HCT116 (cell line): ENCODE data around the gene TMEM47. TPM values are rescaled to one million over a fixed set of nuclear protein-coding genes. Genes with fewer than 3 reads are reported as not detected.

ENCODE experiments used
- ATAC-seq: fragments of 200-7000 bp; cut with Tn5 transposase; 2 replicates; pipeline ENCODE4 v1.9.1; 2020; ENCODE audit warnings: mild to moderate bottlenecking, moderate library complexity
- BruUV-seq: library from RNA; stranded (reverse); fragments of 400-500 nt; replicated peaks from 2 replicates; lab custom pipeline; 2021; lab: Mats Ljungman, UMichigan
- CTCF ChIA-PET: fragments of 300-600 bp; sonication (Branson Sonifier 250); formaldehyde crosslinking; loops from one replicate; lab custom pipeline; 2021; ENCODE audit warnings: antibody characterized with exemption; lab: Charles Lee
- POLR2A ChIA-PET: fragments of 300-600, 350-600 bp; sonication (Branson Sonifier 250); formaldehyde crosslinking; loops from one replicate; lab custom pipeline; 2021; ENCODE audit warnings: antibody characterized with exemption; lab: Charles Lee
- RAD21 ChIA-PET, 2 experiments: fragments of 300-600 bp; sonication (Branson Sonifier 250); formaldehyde crosslinking; loops; one replicate each; lab custom pipeline; 2023; ENCODE audit warnings: low total read pairs in 2 of 2; ENCODE audit not compliant: uncharacterized antibody in 2 of 2, unreplicated experiment in 2 of 2, low non-redundant PET in 1 of 2; lab: Charles Lee
- DNase-seq: peaks from one replicate; pipeline ENCODE4 v3.0.0-alpha.2; 2010; ENCODE audit warnings: low read depth, low spot score
- H2AFZ ChIP-seq: fragments of 200-600 bp; shearing (Covaris generic), sonication (generic); 2 replicates; pipeline ENCODE4 v1.6.1; 2017; ENCODE audit warnings: low read depth, mixed run types, mixed read lengths, antibody characterized with exemption, low read length; ENCODE audit not compliant: poor library complexity, severe bottlenecking
- H3K27ac ChIP-seq: 2 replicates; pipeline ENCODE4 v1.5.1; 2012; ENCODE audit warnings: low read depth, low read length
- H3K27me3 ChIP-seq: fragments of 200-600 bp; sonication (generic); 2 replicates; pipeline ENCODE4 v1.6.1; 2016; ENCODE audit warnings: mixed run types, low read length, mixed read lengths; ENCODE audit not compliant: insufficient read depth
- H3K36me3 ChIP-seq, 2 experiments: fragments of 200-500 bp in 1 of 2; fragments of 200-600 bp in 1 of 2; sonication (Bioruptor generic) in 1 of 2; sonication (generic) in 1 of 2; 2 replicates each; pipeline versions ENCODE4 v1.5.1 to v1.6.1; 2014 to 2016; ENCODE audit warnings: low read length in 2 of 2, inconsistent platforms in 1 of 2, mixed read lengths in 1 of 2, mixed run types in 1 of 2; ENCODE audit not compliant: insufficient read depth in 2 of 2, control insufficient read depth in 1 of 2
- H3K4me1 ChIP-seq, 2 experiments: fragments of 200-600 bp in 1 of 2; sonication (generic) in 1 of 2; 2 replicates each; pipeline versions ENCODE4 v1.5.1 to v1.6.1; 2012 to 2017; ENCODE audit warnings: low read length in 2 of 2, inconsistent platforms in 1 of 2, mild to moderate bottlenecking in 1 of 2, mixed read lengths in 1 of 2, mixed run types in 1 of 2, moderate library complexity in 1 of 2; ENCODE audit not compliant: insufficient read depth in 2 of 2, control insufficient read depth in 1 of 2
- H3K4me2 ChIP-seq: fragments of 200-600 bp; sonication (generic); 2 replicates; pipeline ENCODE4 v1.6.1; 2017; ENCODE audit warnings: mixed run types, low read length, mixed read lengths
- H3K4me3 ChIP-seq, 2 experiments: fragments of 200-600 bp in 1 of 2; sonication (generic) in 1 of 2; replicated peaks in 1 of 2; 2 replicates each; pipeline ENCODE4 v1.5.1; 2011 to 2016; ENCODE audit warnings: low read length in 2 of 2, control low read depth in 1 of 2, low read depth in 1 of 2, mild to moderate bottlenecking in 1 of 2, mixed read lengths in 1 of 2, mixed run types in 1 of 2
- H3K79me2 ChIP-seq: fragments of 200-600 bp; sonication (generic); 2 replicates; pipeline ENCODE4 v1.6.1; 2017; ENCODE audit warnings: mild to moderate bottlenecking, mixed run types, low read length, moderate library complexity, mixed read lengths; ENCODE audit not compliant: insufficient read depth
- H3K9ac ChIP-seq: fragments of 200-600 bp; sonication (generic); 2 replicates; pipeline ENCODE4 v1.6.1; 2016; ENCODE audit warnings: low read length, mixed read lengths
- H3K9me2 ChIP-seq: fragments of 200-600 bp; sonication (generic), shearing (Covaris generic); 2 replicates; pipeline ENCODE4 v1.6.1; 2017; ENCODE audit warnings: mixed run types, mild to moderate bottlenecking, moderate library complexity; ENCODE audit not compliant: insufficient read depth
- H3K9me3 ChIP-seq, 2 experiments: fragments of 200-500 bp in 1 of 2; fragments of 200-600 bp in 1 of 2; sonication (Bioruptor generic) in 1 of 2; sonication (generic) in 1 of 2; 2 replicates each; pipeline ENCODE4 v1.6.1; 2014 to 2017; ENCODE audit warnings: low read length in 2 of 2, mixed read lengths in 2 of 2, inconsistent platforms in 1 of 2, low read depth in 1 of 2, mild to moderate bottlenecking in 1 of 2, mixed run types in 1 of 2, moderate library complexity in 1 of 2; ENCODE audit not compliant: control insufficient read depth in 1 of 2, insufficient read depth in 1 of 2
- H4K20me1 ChIP-seq: fragments of 200-600 bp; sonication (generic), shearing (Covaris generic); 2 replicates; pipeline ENCODE4 v1.6.1; 2017; ENCODE audit warnings: mixed run types, mild to moderate bottlenecking, moderate library complexity; ENCODE audit not compliant: insufficient read depth
- CEBPB ChIP-seq: IDR thresholded peaks from 2 replicates; pipeline ENCODE4 v1.6.1; 2012; ENCODE audit warnings: low read depth
- CTCF ChIP-seq, 3 experiments: fragments of 200-600 bp in 1 of 3; sonication (generic) in 1 of 3; IDR thresholded peaks in 2 of 3; conservative IDR thresholded peaks in 1 of 3; 2 replicates each; pipeline ENCODE4 v1.5.1; 2012 to 2017; ENCODE audit warnings: low read depth in 2 of 3, low read length in 2 of 3, antibody characterized with exemption in 1 of 3, borderline replicate concordance in 1 of 3, control low read depth in 1 of 3, mild to moderate bottlenecking in 1 of 3, mixed read lengths in 1 of 3, mixed run types in 1 of 3, moderate library complexity in 1 of 3; ENCODE audit not compliant: insufficient read depth in 1 of 3
- POLR2A ChIP-seq: IDR thresholded peaks from 2 replicates; pipeline ENCODE4 v1.7.0; 2011; ENCODE audit warnings: borderline replicate concordance; ENCODE audit not compliant: insufficient read depth, insufficient read length; ENCODE audit errors: extremely low read depth
- SIN3A ChIP-seq: IDR thresholded peaks from 2 replicates; pipeline ENCODE4 v1.6.1; 2012; ENCODE audit warnings: low read depth
- SRF ChIP-seq: IDR thresholded peaks from 2 replicates; pipeline ENCODE4 v1.6.1; 2012; ENCODE audit warnings: low read depth
- ZBTB33 ChIP-seq: IDR thresholded peaks from 2 replicates; pipeline ENCODE4 v1.6.1; 2011; ENCODE audit warnings: mild to moderate bottlenecking, low read length, moderate library complexity; ENCODE audit not compliant: insufficient replicate concordance; ENCODE audit errors: extremely low read depth
- intact Hi-C: fragments of 100-400 bp; cut with micrococcal nuclease; formaldehyde crosslinking; loops from 2 replicates; pipeline ENCODE4 v1.10.0; 2022
- total RNA-seq: library from RNA; stranded (reverse); gene quantifications from one replicate; pipeline ENCODE4 v1.2.1, GENCODE V29; 2021; ENCODE audit not compliant: unreplicated experiment

TMEM47 gene
- total RNA-seq, 1 experiment from 2014 or later: 0.10 TPM

GRCh38 chrX:34580069-34580468 lies 77.0 kb downstream of the TMEM47 start:
- ATAC-seq (no peak), DNase-seq (no peak)
- Histone ChIP-seq H3K4me2 (no peak overlapping the region), H3K27ac (no peak overlapping the region), H4K20me1 (no peaks in the 10 kb centered on the region), H3K27me3 (no peaks in the 10 kb centered on the region), H3K4me3 (no peak overlapping the region), H3K9ac (no peak overlapping the region), H3K4me1 (no peaks in the 10 kb centered on the region), H3K79me2 (no peaks in the 10 kb centered on the region), H3K9me2 (no peaks in the 10 kb centered on the region), H2AFZ (no peak overlapping the region), H3K36me3 (no peaks in the 10 kb centered on the region), H3K9me3 (no peaks in the 10 kb centered on the region)
- ChIA-PET CTCF (no interaction called here), RAD21 (no interaction called here), POLR2A (no interaction called here)
- intact Hi-C loops: no loop called here
- TF ChIP-seq CEBPB: no peak
- no peak for TF ChIP-seq SRF
- TF ChIP-seq POLR2A: no peak
- no peak for TF ChIP-seq SIN3A
- no peak for TF ChIP-seq CTCF (IDR thresholded peaks at IDR 0.05 in 2 of 3, conservative IDR thresholded peaks at IDR 0.05 in 1 of 3; ENCODE audit: borderline replicate concordance in 1 of 3, insufficient read depth in 1 of 3, low read depth in 2 of 3, low read length in 2 of 3)
- no peak for TF ChIP-seq ZBTB33
- no TSS peak for BruUV-seq
